ENCODE measurements around the gene ZNF714.
A peak's percentile ranks its signal among the peaks of the same experiment; 100 is the strongest.

ZNF714 gene

GRCh38 chr19:21149877-21150276 is 67.9 kb downstream of the ZNF714 start:
- no peak for DNase-seq (ENCODE audit: low read depth, low spot score)
- H3K4me3 ChIP-seq (ENCODE audit: low read depth, low read length) = no peak overlapping the region
- TF ChIP-seq CTCF (IDR thresholded peaks at IDR 0.05; ENCODE audit: low read depth, low read length) = no peak
- in situ Hi-C loops (cut with HindIII; ENCODE audit: low sequenced_read_pairs) = no loop called here

- no peak overlapping the region for H3K4me3 ChIP-seq (ENCODE audit: low read depth, low read length)
- no peak for TF ChIP-seq CTCF (IDR thresholded peaks at IDR 0.05; ENCODE audit: low read depth, low read length)
- in situ Hi-C loops (cut with HindIII; ENCODE audit: low sequenced_read_pairs) = no loop called here
- DNase-seq (ENCODE audit: low read depth, low spot score) = no peak
These were observed 69.5 kb downstream of the ZNF714 start for GRCh38 chr19:21151460-21151859.

- in situ Hi-C loops (cut with HindIII; ENCODE audit: low sequenced_read_pairs) = no loop called here
- no peak for TF ChIP-seq CTCF (IDR thresholded peaks at IDR 0.05; ENCODE audit: low read depth, low read length)
- peak; percentile 48 for DNase-seq (ENCODE audit: low read depth, low spot score)
- no peak overlapping the region for H3K4me3 ChIP-seq (ENCODE audit: low read depth, low read length)
These were observed 76.6 kb downstream of the ZNF714 start for GRCh38 chr19:21158523-21159135.

GRCh38 chr19:21164541-21164940 is 82.5 kb downstream of the ZNF714 start:
- H3K4me3 ChIP-seq (ENCODE audit: low read depth, low read length) = no peak overlapping the region
- in situ Hi-C loops (cut with HindIII; ENCODE audit: low sequenced_read_pairs) = no loop called here
- no peak for DNase-seq (ENCODE audit: low read depth, low spot score)
- no peak for TF ChIP-seq CTCF (IDR thresholded peaks at IDR 0.05; ENCODE audit: low read depth, low read length)

- DNase-seq (ENCODE audit: low read depth, low spot score) = no peak
- TF ChIP-seq CTCF (IDR thresholded peaks at IDR 0.05; ENCODE audit: low read depth, low read length) = no peak
- in situ Hi-C loops (cut with HindIII; ENCODE audit: low sequenced_read_pairs) = no loop called here
- no peak overlapping the region for H3K4me3 ChIP-seq (ENCODE audit: low read depth, low read length)
These were observed 84.4 kb downstream of the ZNF714 start for GRCh38 chr19:21166436-21166835.

Measured in astrocyte of the spinal cord (primary cell).